ENCODE measurements around the gene ABTB1.

ABTB1 gene

DNA sequence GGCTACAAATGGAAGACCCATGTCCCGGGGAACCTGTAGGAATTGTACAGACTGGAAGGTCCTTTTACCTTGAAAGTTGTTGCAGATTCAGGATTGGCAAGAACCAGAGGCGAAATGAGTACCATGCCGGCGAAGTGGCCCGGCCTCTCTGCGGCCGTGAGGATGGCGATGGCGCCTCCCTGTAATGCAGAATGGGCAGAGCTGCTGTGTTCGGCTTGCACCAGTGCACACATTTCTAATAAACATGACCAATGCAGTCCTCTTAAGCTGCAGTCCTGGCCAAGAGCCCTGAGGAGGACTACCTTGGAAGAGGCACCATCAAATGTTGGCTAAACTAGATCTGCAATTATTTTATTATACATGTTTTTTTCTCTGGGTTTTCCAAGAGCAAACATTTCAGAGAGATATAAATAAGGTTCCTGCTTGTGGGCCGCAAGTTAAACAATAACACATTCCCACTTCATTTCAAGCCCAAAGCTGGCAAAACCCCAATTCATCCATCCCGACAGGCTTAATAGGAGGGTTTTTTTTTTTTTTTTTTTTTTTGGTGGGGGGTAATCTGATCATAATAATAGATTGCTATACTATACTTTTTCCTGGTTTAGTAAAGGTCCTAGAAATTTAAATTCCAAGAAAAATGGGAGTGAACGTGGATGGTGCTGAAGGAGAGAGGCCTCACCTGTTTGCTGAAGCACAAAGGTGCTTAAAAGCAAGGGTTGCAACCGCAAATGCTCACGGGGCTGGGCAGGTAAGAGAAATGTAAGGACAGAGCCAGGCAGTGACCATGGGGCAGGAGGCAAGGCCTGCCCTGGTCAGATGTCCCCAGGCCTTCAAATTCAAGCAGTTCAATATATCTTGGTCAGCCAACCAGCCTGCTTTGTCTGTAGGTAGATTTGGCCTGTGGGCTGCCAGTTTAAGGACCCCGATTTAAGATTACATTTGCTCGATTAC lies 48.5 kb downstream of the ABTB1 start:
- DNase-seq (ENCODE audit: low spot score), result no peak

DNA sequence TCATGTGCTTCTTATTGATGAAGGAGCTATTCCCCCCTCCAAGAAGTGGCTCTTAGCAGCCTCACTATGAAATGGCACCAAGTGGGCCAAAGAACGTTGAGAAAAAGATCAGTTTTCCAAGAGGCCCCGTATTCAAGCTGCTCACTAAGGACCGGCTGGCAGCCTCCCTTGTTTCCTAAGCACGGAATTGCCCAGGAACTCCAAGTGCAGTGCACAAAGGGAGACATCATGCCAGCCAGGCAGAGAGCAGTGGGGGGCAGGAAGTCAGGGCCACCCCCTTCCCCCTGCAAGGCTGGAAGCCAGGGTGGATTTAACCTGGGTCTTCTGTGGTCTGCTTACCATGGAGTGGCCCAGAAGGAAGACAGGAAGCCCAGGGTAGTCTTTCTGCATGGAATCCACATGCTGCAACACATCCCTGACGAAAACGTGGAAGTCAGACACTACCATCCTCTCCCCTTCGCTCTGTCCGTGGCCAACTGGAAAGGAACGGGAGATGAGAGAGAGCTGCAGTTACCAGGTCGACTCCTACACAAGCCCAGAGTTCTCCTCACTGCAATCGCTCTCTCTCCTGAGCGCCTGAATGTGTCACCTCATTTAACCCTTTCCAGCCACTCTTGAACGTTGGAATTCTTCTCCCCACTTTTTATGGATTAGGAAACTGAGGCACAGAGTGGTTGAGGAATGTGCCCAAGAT lies 49.5 kb downstream of the ABTB1 start:
- no peak for DNase-seq (ENCODE audit: low spot score)

- no peak for DNase-seq (ENCODE audit: low spot score)
These were observed 50.3 kb downstream of the ABTB1 start for GRCh38 chr3:127723011-127723567.

- no peak for DNase-seq (ENCODE audit: low spot score)
These were observed 54.1 kb downstream of the ABTB1 start for GRCh38 chr3:127726894-127727293.

DNA sequence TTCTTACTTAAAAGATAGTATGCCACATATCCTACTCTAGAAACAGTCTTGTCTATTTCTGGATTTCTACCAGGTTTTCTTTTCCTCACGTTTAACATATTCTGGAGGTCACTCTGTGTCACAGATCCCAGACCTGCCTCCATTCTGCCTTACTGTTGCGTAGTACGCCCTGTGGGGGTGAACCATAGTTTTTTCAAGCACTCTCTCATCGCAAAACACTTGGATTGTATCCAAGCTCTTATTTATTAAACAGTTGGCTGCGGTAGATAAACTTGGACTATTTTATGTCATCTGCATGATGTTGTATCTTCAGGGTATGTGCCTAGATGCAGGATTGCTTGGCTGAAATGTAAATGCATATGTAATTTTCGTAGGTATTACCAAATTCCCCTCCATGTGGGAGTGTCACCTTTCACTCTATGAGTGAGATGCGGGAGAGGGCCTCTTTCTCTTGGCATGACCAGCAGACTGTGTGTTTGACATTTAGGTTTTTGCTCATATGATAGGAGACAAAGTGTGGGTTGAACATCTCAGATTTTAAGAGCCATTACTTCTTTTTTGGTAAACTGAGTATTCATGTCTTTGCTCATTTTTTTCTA lies 55.8 kb downstream of the ABTB1 start:
- DNase-seq (ENCODE audit: low spot score), result no peak

GRCh38 chr3:127729556-127730056 lies 56.9 kb downstream of the ABTB1 start:
- DNase-seq (ENCODE audit: low spot score), result no peak

DNA sequence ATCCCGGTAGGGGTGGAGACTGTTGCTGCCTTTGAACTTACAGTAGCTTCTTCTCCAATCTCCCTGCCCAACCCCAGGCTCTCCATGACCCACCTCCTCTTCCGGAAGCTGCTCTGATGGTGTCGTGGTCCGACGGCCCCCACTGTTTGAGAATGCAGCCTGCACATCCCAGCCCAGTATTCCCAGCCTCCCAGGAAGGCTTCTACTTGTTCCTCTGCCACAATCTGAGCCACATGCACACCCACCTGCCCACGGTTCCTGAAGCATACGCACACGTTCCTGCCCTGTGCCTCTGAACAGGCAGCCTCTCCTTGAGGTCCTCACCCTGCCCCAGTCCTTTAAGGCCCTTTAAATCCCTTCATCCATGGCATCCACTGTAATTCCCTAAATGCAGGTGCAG lies 57.4 kb downstream of the ABTB1 start:
- no peak for DNase-seq (ENCODE audit: low spot score)
